ENCODE measurements around the gene RANBP1.

GRCh38 chr22:20138868-20139267, 23.0 kb downstream of the RANBP1 start:
- TF ChIP-seq POLR2AphosphoS5 (IDR thresholded peaks at IDR 0.05; ENCODE audit: borderline replicate concordance, low read depth, low read length) (no peak), EZH2 (IDR thresholded peaks at IDR 0.05) (no peak)

Data from SK-N-MC (cell line).